HG02588 (cell line): ENCODE measurements around the gene EXOC1.
A peak's percentile ranks its signal among the peaks of the same experiment; 100 is the strongest.

Experiments
- ATAC-seq: cut with Tn5 transposase; IDR thresholded peaks from one replicate; pipeline ENCODE4 v1.9.1; 2021; ENCODE audit warnings: mild to moderate bottlenecking, moderate library complexity; ENCODE audit not compliant: unreplicated experiment

EXOC1 gene

GRCh38 chr4:55947912-55948725 lies 94.7 kb downstream of the EXOC1 start:
- peak; percentile 16 for ATAC-seq

DNA sequence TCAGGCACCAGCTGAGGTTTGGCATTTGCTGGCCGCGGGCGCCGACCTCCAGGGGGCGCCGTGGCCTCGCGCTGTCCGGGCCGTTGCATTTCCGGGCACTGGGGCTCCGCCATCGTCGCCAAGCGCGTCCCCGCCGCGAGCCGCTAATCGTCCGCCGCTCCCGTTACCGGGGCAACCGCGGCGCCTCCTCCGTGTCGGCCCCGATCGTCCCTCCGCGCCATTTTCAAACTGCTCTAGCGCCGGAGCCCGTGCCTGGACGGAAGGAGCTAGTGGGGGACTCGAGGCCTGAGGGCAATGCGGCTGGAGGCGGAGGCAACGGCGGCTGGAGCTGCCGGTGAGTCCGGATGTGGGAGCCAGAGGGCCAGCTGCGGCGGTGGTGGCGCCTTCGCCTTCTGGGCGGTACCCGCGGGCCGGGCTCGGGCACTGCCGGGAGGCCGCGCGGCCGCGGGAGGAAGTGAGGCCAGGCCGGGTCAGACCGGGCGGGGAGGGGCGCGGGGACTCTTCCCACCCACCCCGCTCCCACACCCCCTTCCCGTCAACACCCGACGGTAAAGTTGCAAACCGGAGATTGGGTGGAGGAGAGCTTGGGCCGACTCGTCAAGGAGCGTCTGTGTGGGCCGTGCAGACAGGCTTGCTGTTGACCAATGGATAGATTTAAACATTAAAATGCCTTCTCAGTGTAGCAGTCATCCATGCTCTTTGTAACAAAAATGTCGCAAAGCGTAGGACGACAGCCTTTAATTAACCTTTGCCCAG lies 95.5 kb downstream of the EXOC1 start, which contains the start of gene CEP135:
CEP135 (plus strand) TSS at position 220 of the 756 bp plus-strand sequence. CDS start 3,186 bp downstream, outside the sequence.
- peak; percentile 67 for ATAC-seq

GRCh38 chr4:55949482-55949802 lies 96.0 kb downstream of the EXOC1 start:
- no peak for ATAC-seq

GRCh38 chr4:55951191-55951922 lies 97.9 kb downstream of the EXOC1 start:
- no peak for ATAC-seq
